ENCODE measurements around the gene PARPBP. TPM values are rescaled to one million over a fixed set of nuclear protein-coding genes. Genes with fewer than 3 reads are reported as not detected.
"Not testable (repeated sequence)": the region's sequence is repeated elsewhere in the genome, so short reads cannot be mapped to it uniquely, and the experiment has no call there.

The PARPBP gene
- polyA plus RNA-seq, 1 donor from 2014 or later, result 6.3 TPM

DNA sequence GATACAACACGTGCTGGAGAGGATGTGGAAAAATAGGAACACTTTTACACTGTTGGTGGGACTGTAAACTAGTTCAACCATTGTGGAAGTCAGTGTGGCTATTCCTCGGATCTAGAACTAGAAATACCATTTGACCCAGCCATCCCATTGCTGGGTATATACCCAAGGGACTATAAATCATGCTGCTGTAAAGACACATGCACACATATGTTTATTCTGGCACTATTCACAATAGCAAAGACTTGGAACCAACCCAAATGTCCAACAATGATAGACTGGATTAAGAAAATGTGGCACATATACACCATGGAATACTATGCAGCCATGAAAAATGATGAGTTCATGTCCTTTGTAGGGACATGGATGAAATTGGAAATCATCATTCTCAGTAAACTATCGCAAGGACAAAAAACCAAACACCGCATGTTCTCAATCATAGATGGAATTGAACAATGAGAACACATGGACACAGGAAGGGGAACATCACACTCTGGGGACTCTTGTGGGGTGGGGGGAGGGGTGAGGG is 27.1 kb downstream of the PARPBP start:
- not testable (repeated sequence) for H2AFZ ChIP-seq (ENCODE audit: low read depth, low read length); H3K27me3 ChIP-seq (ENCODE audit: insufficient read depth, low read depth, low read length); H3K79me2 ChIP-seq (replicated peaks; ENCODE audit: insufficient read depth, low read length); H3K4me3 ChIP-seq (ENCODE audit: low read length); H3K9me2 ChIP-seq (ENCODE audit: insufficient read depth, low read length); H3K4me2 ChIP-seq (ENCODE audit: low read length); H4K20me1 ChIP-seq (ENCODE audit: insufficient read depth); H3K9me3 ChIP-seq (ENCODE audit: low read length); H3K9ac ChIP-seq (ENCODE audit: low read length); H3K27ac ChIP-seq (ENCODE audit: low read length); H3K36me3 ChIP-seq (ENCODE audit: insufficient read depth, low read length); H3F3A ChIP-seq (ENCODE audit: insufficient read depth, low read length, poor library complexity, severe bottlenecking)

DNA sequence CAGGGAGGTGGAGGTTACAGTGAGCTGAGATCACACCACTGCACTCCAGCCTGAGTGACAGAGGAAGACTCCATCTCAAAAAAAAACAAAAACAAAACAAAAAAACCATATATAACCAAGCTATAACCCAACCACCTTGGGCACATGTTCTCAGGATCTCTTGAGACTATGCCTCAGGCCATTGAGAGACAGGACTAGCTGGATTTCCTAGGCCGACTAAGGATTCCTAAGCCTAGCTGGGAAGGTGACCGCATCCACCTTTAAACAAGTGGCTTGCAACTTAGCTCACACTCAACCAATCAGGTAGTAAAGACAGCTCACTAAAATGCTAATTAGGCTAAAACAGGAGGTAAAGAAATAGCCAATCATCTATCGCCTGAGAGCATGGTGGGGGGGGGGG is 35.2 kb downstream of the PARPBP start:
- not testable (repeated sequence) for H3K9me2 ChIP-seq (ENCODE audit: insufficient read depth, low read length); H3K36me3 ChIP-seq (ENCODE audit: insufficient read depth, low read length); H3F3A ChIP-seq (ENCODE audit: insufficient read depth, low read length, poor library complexity, severe bottlenecking); H3K27ac ChIP-seq (ENCODE audit: low read length); H3K27me3 ChIP-seq (ENCODE audit: insufficient read depth, low read depth, low read length); H2AFZ ChIP-seq (ENCODE audit: low read depth, low read length); H4K20me1 ChIP-seq (ENCODE audit: insufficient read depth); H3K79me2 ChIP-seq (replicated peaks; ENCODE audit: insufficient read depth, low read length); H3K9ac ChIP-seq (ENCODE audit: low read length); H3K4me2 ChIP-seq (ENCODE audit: low read length); H3K4me3 ChIP-seq (ENCODE audit: low read length); H3K9me3 ChIP-seq (ENCODE audit: low read length)

DNA sequence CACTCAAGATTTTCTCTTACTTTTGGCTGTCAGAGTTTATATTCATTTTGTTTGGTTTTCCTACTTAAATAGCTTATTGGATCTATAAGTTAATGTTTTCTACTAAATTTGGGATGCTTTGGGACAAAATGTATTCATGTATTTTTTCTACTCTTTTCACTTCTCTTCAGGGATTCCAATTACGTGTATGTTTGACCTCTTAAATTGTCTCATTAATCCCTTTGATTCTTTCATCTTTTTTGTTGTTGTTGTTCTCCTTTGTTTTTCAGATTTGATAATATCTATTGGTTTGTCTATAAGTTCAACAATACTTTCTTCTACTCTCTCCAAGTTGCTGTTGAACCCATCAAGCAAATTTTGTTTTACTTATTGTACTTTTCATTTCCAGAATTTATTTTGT is 43.4 kb downstream of the PARPBP start:
- Histone ChIP-seq H3K9ac (ENCODE audit: low read length) (no peak overlapping the region), H2AFZ (ENCODE audit: low read depth, low read length) (no peak overlapping the region), H3K4me3 (ENCODE audit: low read length) (no peak overlapping the region), H4K20me1 (ENCODE audit: insufficient read depth) (no peaks in the 10 kb centered on the region), H3K27me3 (ENCODE audit: insufficient read depth, low read depth, low read length) (no peaks in the 10 kb centered on the region), H3K9me3 (ENCODE audit: low read length) (no peaks in the 10 kb centered on the region), H3K27ac (ENCODE audit: low read length) (no peak overlapping the region), H3K4me2 (ENCODE audit: low read length) (no peak overlapping the region), H3K9me2 (ENCODE audit: insufficient read depth, low read length) (no peaks in the 10 kb centered on the region), H3K36me3 (ENCODE audit: insufficient read depth, low read length) (no peaks in the 10 kb centered on the region), H3F3A (ENCODE audit: insufficient read depth, low read length, poor library complexity, severe bottlenecking) (no peaks in the 10 kb centered on the region), H3K79me2 (replicated peaks; ENCODE audit: insufficient read depth, low read length) (no peaks in the 10 kb centered on the region)
- TF ChIP-seq SMC3 (conservative IDR thresholded peaks at IDR 0.05; ENCODE audit: poor library complexity) (no peak), MXI1 (conservative IDR thresholded peaks at IDR 0.05; ENCODE audit: poor library complexity, severe bottlenecking) (no peak), POLR2AphosphoS5 (IDR thresholded peaks at IDR 0.05) (no peak)

DNA sequence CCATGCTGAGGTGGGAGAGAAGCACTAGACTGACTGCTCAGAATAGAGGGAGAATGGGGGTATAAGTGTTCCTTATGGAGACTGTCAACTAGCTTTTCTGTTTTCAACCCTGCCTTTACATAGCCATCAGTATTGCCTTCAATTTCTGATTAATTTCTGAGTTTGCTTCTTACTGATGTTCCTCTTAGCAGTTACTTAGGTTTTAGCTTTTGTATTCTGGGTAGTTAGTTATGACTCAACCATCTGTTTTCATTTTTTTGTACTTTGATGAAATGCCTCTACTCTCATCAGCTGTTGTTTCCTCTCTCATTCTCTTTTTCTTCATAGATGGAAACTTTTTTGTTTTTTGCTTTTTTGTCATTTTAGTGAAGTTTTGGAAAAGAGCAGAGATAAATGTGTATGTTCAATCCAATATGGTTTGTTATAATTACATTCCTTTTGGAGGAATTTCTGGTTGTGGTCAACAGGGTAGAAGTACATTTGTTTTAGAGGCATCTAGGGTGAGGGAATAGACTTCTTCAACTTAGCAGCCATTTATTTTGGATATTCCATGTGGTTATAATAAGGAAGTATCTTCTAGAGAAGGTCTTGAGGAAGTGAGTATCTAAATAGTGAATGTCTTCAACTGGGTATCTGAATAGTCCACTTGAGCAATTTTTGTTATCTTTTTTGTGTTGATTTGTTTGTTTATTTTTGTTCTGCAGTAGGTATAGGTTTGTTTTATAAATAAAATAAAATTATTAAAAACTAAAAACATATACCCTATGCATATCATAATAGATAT is 48.0 kb downstream of the PARPBP start:
- no peak overlapping the region for H3K27ac ChIP-seq (ENCODE audit: low read length)
- H3F3A ChIP-seq (ENCODE audit: insufficient read depth, low read length, poor library complexity, severe bottlenecking), result no peaks in the 10 kb centered on the region
- H3K9ac ChIP-seq (ENCODE audit: low read length), result no peak overlapping the region
- no peaks in the 10 kb centered on the region for H3K9me2 ChIP-seq (ENCODE audit: insufficient read depth, low read length)
- no peak overlapping the region for H2AFZ ChIP-seq (ENCODE audit: low read depth, low read length)
- H3K9me3 ChIP-seq (ENCODE audit: low read length), result no peaks in the 10 kb centered on the region
- TF ChIP-seq, protein P1, sequence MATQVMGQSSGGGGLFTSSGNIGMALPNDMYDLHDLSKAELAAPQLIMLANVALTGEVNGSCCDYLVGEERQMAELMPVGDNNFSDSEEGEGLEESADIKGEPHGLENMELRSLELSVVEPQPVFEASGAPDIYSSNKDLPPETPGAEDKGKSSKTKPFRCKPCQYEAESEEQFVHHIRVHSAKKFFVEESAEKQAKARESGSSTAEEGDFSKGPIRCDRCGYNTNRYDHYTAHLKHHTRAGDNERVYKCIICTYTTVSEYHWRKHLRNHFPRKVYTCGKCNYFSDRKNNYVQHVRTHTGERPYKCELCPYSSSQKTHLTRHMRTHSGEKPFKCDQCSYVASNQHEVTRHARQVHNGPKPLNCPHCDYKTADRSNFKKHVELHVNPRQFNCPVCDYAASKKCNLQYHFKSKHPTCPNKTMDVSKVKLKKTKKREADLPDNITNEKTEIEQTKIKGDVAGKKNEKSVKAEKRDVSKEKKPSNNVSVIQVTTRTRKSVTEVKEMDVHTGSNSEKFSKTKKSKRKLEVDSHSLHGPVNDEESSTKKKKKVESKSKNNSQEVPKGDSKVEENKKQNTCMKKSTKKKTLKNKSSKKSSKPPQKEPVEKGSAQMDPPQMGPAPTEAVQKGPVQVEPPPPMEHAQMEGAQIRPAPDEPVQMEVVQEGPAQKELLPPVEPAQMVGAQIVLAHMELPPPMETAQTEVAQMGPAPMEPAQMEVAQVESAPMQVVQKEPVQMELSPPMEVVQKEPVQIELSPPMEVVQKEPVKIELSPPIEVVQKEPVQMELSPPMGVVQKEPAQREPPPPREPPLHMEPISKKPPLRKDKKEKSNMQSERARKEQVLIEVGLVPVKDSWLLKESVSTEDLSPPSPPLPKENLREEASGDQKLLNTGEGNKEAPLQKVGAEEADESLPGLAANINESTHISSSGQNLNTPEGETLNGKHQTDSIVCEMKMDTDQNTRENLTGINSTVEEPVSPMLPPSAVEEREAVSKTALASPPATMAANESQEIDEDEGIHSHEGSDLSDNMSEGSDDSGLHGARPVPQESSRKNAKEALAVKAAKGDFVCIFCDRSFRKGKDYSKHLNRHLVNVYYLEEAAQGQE (IDR thresholded peaks at IDR 0.05; ENCODE audit: borderline replicate concordance), result no peak
- TF ChIP-seq SMC3 (conservative IDR thresholded peaks at IDR 0.05; ENCODE audit: poor library complexity), result no peak
- TF ChIP-seq MXI1 (conservative IDR thresholded peaks at IDR 0.05; ENCODE audit: poor library complexity, severe bottlenecking), result no peak
- TF ChIP-seq EZH2 (IDR thresholded peaks at IDR 0.05; ENCODE audit: borderline replicate concordance, insufficient read depth, low read length, poor library complexity, severe bottlenecking), result no peak
- TF ChIP-seq POLR2AphosphoS5 (IDR thresholded peaks at IDR 0.05), result no peak
- TF ChIP-seq, protein P2, sequence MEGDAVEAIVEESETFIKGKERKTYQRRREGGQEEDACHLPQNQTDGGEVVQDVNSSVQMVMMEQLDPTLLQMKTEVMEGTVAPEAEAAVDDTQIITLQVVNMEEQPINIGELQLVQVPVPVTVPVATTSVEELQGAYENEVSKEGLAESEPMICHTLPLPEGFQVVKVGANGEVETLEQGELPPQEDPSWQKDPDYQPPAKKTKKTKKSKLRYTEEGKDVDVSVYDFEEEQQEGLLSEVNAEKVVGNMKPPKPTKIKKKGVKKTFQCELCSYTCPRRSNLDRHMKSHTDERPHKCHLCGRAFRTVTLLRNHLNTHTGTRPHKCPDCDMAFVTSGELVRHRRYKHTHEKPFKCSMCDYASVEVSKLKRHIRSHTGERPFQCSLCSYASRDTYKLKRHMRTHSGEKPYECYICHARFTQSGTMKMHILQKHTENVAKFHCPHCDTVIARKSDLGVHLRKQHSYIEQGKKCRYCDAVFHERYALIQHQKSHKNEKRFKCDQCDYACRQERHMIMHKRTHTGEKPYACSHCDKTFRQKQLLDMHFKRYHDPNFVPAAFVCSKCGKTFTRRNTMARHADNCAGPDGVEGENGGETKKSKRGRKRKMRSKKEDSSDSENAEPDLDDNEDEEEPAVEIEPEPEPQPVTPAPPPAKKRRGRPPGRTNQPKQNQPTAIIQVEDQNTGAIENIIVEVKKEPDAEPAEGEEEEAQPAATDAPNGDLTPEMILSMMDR (IDR thresholded peaks at IDR 0.05; ENCODE audit: poor library complexity, severe bottlenecking), result no peak
- TF ChIP-seq RAD21 (conservative IDR thresholded peaks at IDR 0.05), result no peak
- no peak for TF ChIP-seq TAF1 (IDR thresholded peaks at IDR 0.05; ENCODE audit: low read depth)
- TF ChIP-seq EP300 (conservative IDR thresholded peaks at IDR 0.05; ENCODE audit: poor library complexity, severe bottlenecking), result no peak
- H3K4me3 ChIP-seq (ENCODE audit: low read length), result no peak overlapping the region
- H3K27me3 ChIP-seq (ENCODE audit: insufficient read depth, low read depth, low read length), result no peaks in the 10 kb centered on the region
- no peaks in the 10 kb centered on the region for H4K20me1 ChIP-seq (ENCODE audit: insufficient read depth)
- H3K4me2 ChIP-seq (ENCODE audit: low read length), result no peak overlapping the region
- no peaks in the 10 kb centered on the region for H3K79me2 ChIP-seq (replicated peaks; ENCODE audit: insufficient read depth, low read length)
- no peaks in the 10 kb centered on the region for H3K36me3 ChIP-seq (ENCODE audit: insufficient read depth, low read length)
